Stimulated activated CD8-positive, alpha-beta memory T cell treated with anti-CD3 and anti-CD28 coated beads, Interleukin-4, amount 100 ng/mL, for 4 hours (primary cell): ENCODE results near the gene IKZF2.

Source experiments
- DNase-seq, 2 donors: peaks; one replicate each; pipeline ENCODE4 v3.0.0-alpha.2; 2020; ENCODE audit warnings: low read depth in 2 of 2, low spot score in 1 of 2

IKZF2 gene

DNA sequence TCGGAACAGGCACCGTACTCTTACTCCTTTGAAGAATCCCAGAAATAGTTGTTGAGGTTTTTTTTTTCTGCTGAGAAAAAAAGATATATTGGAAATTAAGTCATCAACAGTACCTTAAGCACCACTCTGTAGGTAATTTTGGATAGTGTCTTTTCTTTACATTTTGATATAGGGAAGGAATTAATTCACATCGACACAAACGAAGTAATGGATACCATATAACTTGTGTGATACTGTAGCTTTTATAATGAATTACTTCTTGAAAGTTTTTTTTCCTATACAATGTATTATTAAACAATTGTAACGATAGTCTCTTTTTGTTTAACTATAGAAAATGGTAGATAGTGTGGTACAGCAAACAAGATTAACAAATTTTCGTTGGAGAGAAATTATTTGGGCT, 1.5 kb upstream of the IKZF2 start:
- DNase-seq, result no peak

DNA sequence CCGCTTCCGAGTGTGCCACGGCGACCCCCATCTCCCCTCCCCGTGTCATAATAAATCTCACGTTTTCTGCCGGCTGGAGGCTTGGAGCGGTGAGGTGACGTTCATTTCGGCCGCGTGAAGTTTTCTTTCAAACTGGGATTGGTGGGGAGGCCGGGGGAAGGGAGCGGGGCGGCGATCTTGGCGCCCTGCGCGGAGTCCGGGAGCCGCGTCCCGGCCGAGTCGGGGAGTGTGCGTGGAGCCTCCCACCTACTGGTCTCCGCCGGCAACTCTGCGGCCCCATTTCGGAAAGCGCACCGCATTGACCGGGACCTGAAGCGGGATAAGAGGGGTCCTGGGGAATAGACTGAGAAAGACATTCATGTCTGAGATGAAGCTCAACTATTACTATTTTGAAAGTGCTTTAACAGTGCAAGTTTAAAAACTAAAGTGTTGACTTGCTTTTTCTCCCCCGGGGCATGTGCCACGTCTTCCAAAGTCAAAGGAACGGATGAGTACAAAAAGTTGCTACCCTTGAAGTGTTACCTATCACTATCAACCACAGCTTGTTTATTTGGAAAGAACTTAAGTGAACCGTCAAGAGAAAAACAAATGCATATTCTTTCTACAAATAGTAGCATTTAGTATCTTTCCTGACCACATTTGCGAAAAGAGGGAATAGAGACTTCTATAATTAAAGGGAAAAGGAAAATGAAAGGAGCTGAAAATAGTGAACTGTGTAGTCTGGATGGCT, 818 bp upstream of the IKZF2 start:
- DNase-seq, result peak in 1 of 2 donors; percentile 12

DNA sequence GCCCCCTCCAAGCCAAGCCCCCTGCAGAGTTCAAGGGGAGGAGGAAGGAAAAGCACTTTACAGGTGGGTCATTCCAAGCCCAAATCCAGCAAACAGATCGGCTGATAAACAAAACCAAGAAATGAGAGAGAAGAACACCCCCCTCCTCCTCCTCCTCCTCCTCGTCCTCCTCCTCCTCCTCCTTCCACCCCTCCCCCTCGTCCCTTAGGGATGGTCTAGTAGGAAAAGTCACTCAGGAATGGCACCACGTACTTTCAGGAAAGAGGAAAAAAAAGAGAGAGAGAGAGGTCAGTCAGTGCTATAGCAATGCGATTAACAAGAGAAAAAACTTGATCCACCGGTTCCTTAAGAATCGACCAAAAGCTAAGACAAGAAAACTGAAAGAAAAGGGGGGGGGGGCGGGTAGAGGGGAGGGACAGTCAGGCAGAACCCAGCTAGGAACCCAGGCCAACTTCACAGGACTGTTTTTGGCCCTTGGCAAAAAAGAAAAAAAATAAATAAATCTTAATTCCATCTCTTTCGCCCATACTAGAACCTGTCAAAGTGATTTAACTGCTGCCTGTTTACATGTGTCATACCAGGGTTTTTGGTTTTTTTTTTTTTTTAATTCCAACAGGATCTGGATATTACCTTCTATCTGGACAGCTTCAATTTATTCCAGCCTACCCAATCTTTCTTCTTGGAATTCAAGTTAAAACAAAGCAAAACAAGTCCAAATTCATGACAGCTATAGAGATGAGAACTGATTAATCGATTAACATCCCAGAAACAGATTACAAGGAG, 906 bp downstream of the IKZF2 start:
- no peak for DNase-seq

DNA sequence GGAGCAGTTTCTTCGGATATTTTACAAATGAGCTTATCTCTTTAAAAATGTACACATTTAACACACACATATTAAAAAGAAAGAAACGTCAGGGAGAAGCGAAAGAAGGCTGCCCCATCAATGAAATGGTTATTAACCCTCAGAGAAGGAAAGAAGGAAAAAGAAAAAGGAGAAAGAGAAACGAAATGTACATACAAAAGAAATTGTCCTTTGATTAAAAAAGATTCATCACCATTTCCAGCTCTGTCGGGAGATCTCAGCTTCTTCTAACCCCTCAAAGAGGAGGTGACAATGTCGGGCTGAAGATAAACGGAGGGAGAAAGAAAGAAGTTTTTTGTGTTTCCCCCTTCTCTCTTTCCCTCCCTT, 1.5 kb downstream of the IKZF2 start:
- DNase-seq, result no peak

DNA sequence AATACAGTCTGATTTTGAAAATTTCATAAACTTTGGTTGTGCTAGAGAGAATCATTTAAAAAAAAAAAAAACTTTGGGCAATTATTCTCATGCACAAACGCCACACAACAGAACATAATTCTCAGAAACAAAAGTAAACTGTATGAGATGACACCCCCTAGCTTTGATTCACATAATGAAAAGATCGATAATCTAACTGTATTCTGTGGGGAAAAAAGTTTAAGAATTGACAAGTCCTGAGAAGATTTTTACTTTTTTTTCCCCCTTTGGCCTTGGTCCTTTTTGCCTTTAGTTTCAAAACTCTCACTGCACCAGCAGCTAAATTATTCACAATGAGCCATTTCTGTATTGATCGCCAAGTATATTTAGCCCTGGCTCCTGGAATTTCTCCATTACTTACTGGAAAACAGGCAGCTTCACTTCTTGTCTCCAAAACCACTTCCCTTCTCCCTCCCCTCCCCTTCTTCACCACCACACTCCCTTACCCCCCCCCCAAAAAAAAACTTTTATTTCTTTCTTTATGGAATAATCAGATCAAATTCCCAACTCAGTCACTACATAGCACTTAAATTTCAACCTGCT, 2.0 kb downstream of the IKZF2 start:
- no peak for DNase-seq

DNA sequence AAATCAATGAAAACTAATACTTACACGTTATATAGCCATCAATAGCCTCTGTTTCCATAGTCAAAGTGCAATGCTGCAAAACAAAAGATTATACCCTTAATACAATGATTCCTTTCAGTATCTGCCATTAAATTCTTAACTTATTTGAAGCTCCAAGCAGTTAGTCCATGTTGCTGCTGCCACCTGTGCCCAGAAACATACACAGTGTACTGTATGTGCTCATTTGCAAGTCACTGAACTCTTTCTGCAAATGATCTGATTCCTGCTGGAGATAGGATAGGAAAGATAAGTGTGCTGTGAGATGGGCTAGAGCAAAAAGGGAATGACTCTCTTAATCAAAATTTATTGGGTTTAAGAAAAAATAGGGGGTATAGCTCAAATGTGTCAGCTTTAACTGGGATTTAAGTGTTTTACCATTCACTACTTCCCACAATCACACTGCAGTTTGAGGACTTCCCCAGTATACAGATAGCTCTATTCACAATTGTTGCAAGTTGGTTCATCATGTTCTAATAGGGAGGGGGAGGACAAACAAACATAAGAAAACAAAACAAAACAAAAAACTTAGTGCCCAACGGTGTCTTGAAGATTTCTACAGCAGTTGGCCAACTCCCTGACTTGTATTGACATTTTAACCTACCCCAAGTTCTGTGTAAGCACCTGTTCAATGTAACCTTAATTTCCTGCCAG, 2.7 kb downstream of the IKZF2 start:
- DNase-seq, result no peak

DNA sequence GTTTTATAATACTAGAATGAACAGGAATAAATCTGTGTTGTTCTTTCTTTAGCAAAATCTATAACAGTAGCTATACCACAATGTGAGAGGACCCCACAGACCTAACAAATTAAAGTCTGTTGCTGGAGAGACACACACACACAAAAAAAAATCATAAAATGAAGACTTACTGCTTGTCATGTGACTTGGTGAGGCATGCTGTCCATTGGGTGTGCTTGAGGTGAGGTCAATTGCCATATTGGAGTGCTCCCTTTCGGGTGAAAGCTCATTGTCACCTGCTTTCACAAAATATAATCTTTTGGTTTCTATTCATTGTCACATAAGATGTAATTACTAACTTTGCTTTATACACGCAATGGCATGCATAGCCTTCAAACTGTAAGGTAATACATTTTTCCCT, 3.9 kb downstream of the IKZF2 start:
- DNase-seq, result no peak

DNA sequence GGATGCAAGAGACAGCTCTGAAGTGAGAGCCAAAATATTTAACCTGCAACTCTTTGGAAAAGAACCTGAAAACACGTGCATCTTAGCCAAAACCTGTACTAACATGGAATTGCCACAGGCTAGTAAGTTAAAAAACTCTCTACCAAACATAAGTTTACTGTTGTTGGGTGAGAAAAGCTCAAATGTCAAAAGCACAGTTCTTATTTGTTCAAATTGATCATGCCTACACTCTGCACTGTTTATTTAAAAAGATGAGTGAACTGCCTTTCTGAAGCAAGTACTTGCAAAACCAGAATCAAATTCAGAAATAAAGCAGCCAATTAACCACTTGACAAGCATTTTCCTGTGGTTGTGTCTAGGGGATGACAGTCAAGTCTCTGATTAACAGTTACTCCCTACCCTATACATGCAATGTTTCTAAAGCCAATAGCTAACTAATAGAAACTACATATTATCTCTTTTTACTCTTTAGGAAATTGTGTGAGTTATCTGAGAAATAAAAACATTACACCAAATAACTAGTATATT, 5.6 kb downstream of the IKZF2 start:
- no peak for DNase-seq

DNA sequence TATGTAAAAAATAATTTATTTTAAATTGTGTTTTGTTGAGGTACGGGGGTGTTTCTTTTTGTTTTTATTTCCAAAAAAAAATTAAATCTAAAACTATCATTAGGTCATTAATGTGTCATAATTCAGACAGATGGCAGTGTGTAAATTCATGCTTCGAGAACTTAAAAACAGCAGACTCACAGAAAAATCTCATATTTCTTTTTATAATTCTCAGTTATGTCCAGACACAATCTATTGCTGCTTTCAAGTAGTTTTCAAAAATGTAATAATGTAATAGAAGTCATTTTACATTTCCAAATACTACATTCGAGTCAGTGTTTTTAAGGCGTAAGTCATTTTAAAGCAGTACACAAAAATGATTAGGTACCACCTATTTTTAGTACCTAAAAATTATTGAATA, 14.3 kb downstream of the IKZF2 start:
- DNase-seq, result no peak

DNA sequence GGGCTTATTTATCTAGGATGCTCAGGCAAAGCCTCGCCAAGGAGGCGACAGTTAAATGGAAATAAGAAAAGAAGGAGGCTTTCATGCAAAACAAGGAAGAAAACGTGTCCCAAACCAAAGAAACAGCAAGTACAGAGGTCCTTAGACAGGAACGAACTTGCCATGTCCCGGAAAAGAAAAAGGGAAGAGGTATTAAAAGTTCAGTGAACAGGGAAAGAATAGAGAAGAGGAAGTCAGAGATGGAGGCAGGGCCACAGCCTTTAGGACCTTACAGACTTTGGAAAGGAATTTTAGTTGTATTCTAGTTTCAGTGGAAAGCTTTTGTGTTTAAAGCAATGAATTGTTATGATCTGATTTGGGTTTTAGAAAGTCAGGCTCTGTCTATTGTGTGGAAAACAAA, 22.1 kb downstream of the IKZF2 start:
- no peak for DNase-seq

DNA sequence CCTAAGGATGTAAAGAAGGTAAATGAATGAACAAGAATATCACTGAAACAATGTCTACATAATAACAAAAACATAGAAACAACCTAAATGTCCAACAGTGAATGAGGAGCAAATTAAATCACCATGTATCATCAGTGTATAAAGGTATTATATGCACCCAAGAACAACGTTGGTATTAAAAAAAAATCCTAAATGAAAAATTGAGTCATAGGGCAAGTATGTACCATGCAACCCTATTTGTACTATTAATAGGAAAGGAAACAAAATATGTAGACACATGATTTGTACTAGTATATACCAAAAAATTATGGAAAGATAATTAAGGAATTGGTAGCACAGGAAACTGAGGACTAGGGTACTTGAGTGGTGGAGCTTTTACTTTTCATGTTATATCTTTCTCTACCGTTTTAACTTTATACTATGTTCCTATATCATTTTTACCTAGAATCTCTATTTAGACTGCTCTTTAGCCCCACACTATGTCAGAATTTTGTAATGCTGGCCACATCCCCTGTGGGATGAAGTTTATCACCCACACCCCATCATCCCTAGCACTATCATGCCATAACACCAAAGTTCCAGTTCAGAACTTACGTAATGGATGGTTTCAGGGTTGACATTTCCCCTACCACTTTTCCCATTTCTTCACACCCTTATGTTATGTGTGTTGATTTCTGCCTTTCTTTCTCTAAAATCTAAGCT, 25.6 kb downstream of the IKZF2 start:
- no peak for DNase-seq

DNA sequence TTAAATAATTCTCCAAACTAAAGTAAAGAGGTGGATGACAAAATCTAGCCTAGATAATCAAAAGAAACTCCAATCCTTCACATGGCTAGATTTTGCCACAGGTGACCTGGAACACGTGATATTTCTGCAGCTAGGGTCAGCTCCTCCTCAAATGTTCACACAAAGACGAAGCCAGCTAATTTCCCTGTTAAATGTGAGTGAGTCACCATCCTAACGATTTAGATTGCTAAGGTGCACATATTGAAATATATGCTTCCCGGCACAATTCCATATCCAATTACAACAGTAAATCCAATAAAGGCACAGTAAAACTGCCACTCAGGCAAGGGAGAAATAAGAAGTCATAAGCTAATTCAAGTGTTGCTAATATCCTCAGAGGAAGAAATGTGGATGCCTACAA, 28.7 kb downstream of the IKZF2 start:
- no peak for DNase-seq

DNA sequence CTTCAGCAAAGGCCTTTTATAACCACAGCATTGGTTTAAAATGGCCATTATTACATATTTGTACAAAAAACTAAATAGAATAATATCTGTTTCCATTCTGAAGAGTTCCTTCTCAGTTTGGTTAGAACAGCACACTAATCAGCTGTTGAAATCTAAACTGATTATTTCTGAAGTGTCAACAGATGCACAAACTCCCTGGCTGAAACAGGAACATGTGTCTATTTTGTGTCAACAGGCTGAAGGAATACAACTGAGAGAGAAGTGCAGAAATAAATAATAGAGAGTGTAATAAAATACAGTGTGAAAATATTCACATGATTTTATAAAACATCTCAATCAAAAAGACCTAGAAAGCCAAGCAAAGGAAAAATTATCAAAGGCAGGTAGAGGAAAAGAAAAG, 29.7 kb downstream of the IKZF2 start:
- no peak for DNase-seq

DNA sequence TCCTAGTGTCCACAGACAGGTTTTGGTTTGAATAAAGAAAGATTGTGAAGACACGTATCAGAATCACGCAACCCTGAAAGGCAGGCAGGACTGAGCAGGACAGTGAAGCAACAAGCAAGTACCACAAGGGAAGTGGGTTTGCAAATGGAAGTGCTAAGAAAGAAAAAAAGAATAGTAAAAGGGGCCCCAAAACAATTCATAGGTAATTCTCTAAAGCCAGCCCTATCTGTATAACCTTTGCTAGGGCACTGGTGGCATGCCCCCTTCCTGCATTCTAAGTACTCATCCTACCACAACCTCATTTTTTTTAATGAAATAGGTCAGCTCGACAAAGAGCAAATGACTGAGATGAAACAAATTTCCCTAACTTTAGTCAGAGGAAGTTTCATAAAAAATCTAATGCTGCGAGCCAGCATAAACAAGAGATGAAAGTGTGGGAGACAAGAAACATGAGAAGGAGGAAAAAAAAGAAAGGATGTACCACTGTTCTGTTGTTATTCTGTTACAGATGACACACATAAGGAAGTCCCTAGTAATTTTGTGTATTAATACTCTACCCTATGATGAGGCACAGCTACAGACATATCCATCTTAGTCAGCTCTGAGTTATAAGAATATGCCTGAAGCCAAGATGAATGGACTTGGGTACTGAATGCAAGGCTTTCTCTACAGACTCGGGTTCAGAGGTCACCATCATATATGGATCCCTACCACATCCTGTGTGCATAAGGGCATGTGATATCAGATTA, 32.2 kb downstream of the IKZF2 start:
- DNase-seq, result peak in 1 of 2 donors; percentile 4

DNA sequence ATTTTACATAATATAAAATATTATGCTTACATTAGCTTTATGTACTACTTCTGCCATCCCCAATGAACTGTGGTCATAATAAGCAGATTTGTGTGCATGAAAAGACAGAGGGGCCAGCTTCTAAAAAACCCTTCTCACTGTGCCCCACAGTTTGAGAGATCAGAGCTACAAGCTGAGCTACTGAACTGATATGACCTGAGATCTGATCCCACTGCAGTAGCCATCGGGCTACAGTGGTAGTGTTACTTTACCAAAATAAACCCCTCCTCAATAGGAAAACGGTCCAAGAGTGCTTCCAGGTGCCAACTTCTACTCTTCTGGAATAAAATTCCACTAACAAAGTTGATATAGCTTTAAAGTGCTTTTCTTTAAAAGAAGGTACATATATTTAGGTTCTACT, 43.1 kb downstream of the IKZF2 start:
- DNase-seq, result no peak

DNA sequence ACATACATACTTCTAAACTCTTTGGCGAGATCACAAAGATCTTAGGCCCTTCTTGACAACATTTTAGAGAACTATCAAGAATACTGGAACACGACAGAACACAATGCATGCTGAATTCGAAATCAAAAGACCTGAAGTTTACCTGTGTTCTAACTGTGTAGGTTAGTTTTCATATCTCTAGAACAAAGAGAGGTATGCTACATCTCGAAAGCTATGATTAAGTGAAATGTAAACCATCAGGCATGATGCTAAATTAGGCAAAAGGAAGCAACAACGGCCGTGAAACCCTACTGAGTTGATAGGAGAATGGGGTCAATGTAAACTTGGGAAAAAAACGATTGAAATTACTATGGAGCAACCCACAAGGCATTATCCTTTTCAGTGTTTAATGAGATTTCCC, 43.7 kb downstream of the IKZF2 start:
- DNase-seq, result no peak

DNA sequence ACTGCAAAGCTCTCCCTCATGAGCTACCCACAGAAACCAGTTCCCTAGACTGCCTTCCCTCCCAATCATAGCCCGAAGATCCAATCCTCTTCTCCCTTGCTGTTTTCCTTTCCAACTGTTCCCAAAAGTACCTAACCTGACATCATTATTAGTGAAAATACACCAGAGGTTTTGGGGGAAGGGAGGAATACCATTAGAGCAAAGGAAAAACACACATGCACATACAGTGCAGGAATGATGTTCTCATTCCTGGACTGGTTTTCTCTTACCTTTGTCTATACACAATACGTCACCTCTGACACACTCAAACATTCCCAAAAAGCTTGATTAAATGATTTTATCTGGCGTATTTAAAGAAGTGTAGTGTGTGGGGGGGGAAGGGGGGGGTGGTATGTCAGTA, 46.2 kb downstream of the IKZF2 start:
- no peak for DNase-seq

DNA sequence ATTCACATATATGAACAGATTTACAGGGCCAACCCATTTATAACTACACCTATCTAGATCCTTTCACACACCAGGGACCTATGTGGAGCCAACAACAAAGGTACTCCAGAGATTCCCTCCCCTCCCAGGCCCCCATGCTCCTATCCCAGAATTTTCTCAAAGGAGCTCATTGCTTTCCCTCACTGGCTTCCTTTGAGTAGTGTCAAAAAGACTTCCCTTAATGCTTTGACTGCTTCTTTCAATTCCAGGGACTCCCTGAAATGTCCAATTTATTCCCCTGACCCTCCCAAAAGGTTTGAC, 46.6 kb downstream of the IKZF2 start:
- no peak for DNase-seq

DNA sequence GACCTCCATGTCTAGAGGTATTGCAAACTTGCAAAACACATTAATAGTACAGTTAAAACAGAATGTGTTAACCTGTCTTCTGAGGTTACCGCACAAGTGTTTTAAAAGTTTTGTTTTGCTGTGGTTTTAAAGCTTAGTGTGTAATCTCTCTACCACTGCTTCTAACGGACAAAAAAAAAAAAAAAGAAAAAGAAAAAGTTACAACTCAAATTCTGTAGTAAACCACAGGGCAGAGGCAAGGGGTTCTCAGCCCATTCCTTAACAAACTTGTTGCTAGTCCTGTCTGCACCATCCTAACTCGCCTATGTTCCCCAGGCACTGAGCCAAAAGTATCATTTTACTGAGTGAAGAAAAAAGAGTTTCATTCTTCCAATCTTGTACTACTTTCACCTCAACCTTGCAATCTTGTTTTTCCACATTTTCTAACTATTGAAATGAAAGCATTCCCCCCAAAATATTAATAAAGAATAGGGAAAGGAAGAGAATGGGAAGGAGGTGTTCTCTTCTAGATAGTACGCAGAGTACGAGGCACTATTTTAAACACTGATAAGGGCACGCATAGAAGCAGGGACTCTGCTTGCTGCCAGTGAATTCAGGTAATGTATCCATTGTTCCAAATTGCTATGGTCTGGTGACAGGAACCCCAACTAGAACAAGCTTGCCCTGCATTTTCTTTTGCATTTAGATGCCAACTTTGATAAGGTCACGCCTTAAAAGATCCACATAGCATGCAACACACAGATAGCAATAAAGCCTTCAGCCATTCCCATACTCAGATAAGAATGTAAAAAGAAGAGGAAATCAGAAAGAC, 47.1 kb downstream of the IKZF2 start:
- DNase-seq, result no peak
